ENCODE measurements around the gene TSPAN6.

- no peak for TF ChIP-seq POLR2AphosphoS5 (IDR thresholded peaks at IDR 0.05)
- TF ChIP-seq CTCF (IDR thresholded peaks at IDR 0.05; ENCODE audit: poor library complexity, severe bottlenecking): no peak
- no peak for TF ChIP-seq TAF1 (IDR thresholded peaks at IDR 0.05; ENCODE audit: low read depth)
- TF ChIP-seq EP300 (conservative IDR thresholded peaks at IDR 0.05; ENCODE audit: poor library complexity, severe bottlenecking): no peak
- TF ChIP-seq REST (IDR thresholded peaks at IDR 0.05; ENCODE audit: borderline replicate concordance): no peak
These were observed 24.7 kb downstream of the TSPAN6 start for GRCh38 chrX:100611951-100612350.

Measured in neural cell (in vitro differentiated cells).